Tibial nerve (tissue), 4 donors: ENCODE measurements around the gene UBASH3B. TPM values are rescaled to one million over a fixed set of nuclear protein-coding genes. Genes with fewer than 3 reads are reported as not detected.

Experiments used
- DNase-seq, 2 donors: peaks; one replicate each; pipeline ENCODE4 v3.0.0-alpha.2; 2019; ENCODE audit warnings: low spot score in 2 of 2
- H3K27ac ChIP-seq, 4 donors: fragments of 200-600 bp; sonication (generic) in 3 of 4; one replicate each; pipeline ENCODE4 v1.5.1; 2017 to 2019; ENCODE audit warnings: mild to moderate bottlenecking in 1 of 4
- H3K27me3 ChIP-seq, 2 donors: fragments of 200-600 bp; sonication (generic) in 1 of 2; one replicate each; pipeline versions ENCODE4 v1.5.1 to v1.6.0; 2017 to 2019
- H3K36me3 ChIP-seq, 3 donors: fragments of 200-600 bp; sonication (generic); one replicate each; pipeline ENCODE4 v1.5.1; 2018 to 2019
- H3K4me1 ChIP-seq, 4 donors: fragments of 200-600 bp; sonication (generic) in 3 of 4; one replicate each; pipeline ENCODE4 v1.5.1; 2017 to 2019
- H3K4me3 ChIP-seq, 4 donors: fragments of 200-600 bp; sonication (generic) in 3 of 4; one replicate each; pipeline ENCODE4 v1.5.1; 2017 to 2019; ENCODE audit warnings: mild to moderate bottlenecking in 1 of 4, moderate library complexity in 1 of 4
- H3K9me3 ChIP-seq, 4 donors: fragments of 200-600 bp; sonication (generic) in 3 of 4; one replicate each; pipeline ENCODE4 v1.5.1; 2017 to 2019
- EP300 ChIP-seq, 2 donors: sonication (generic); formaldehyde crosslinking; IDR thresholded peaks; one replicate each; pipeline ENCODE4 v1.6.1; 2017; ENCODE audit warnings: antibody characterized with exemption in 2 of 2, mild to moderate bottlenecking in 1 of 2
- POLR2A ChIP-seq, 2 donors: fragments of 450-650 bp; IDR thresholded peaks; one replicate each; pipeline ENCODE4 v1.6.1; 2017; ENCODE audit warnings: antibody characterized with exemption in 2 of 2, mild to moderate bottlenecking in 2 of 2, moderate library complexity in 2 of 2
- WGBS, 2 donors: methylation state at CpG; one replicate each; pipeline ENCODE4 v1.1.5; 2018; 5-methylcytosine and 5-hydroxymethylcytosine counted together
- total RNA-seq, 4 donors: library from RNA; depleted of rRNA; stranded (reverse); fragments of >200 nt; gene quantifications; one replicate each; pipeline ENCODE4 v1.1.0, GENCODE V29; 2016
- TF ChIP-seq, protein P1 (sequence below), 5 experiments: fragments of 200-600 bp in 3 of 5; fragments of 450-650 bp in 2 of 5; sonication (generic) in 3 of 5; IDR thresholded peaks; one replicate each; pipeline ENCODE4 v1.5.1; 2016 to 2019; ENCODE audit warnings: antibody characterized with exemption in 5 of 5, mild to moderate bottlenecking in 3 of 5, moderate library complexity in 2 of 5

Gene UBASH3B
- total RNA-seq, 4 donors from 2014 or later, result 0.66 to 5.1 (median 1.8) TPM

- no peak overlapping the region for H3K27ac ChIP-seq
- H3K4me3 ChIP-seq, result no peak overlapping the region
- no peaks in the 10 kb centered on the region for H3K36me3 ChIP-seq
- no peak for DNase-seq
- H3K27me3 ChIP-seq, result no peaks in the 10 kb centered on the region
- H3K4me1 ChIP-seq, result no peaks in the 10 kb centered on the region
- 55 to 63% methylated on average over 6 of the region's 6 CpGs for WGBS, 2 donors
- TF ChIP-seq EP300 (IDR thresholded peaks at IDR 0.05) (no peak), POLR2A (IDR thresholded peaks at IDR 0.05) (no peak)
- TF ChIP-seq, protein P1, sequence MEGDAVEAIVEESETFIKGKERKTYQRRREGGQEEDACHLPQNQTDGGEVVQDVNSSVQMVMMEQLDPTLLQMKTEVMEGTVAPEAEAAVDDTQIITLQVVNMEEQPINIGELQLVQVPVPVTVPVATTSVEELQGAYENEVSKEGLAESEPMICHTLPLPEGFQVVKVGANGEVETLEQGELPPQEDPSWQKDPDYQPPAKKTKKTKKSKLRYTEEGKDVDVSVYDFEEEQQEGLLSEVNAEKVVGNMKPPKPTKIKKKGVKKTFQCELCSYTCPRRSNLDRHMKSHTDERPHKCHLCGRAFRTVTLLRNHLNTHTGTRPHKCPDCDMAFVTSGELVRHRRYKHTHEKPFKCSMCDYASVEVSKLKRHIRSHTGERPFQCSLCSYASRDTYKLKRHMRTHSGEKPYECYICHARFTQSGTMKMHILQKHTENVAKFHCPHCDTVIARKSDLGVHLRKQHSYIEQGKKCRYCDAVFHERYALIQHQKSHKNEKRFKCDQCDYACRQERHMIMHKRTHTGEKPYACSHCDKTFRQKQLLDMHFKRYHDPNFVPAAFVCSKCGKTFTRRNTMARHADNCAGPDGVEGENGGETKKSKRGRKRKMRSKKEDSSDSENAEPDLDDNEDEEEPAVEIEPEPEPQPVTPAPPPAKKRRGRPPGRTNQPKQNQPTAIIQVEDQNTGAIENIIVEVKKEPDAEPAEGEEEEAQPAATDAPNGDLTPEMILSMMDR (IDR thresholded peaks at IDR 0.05), result no peak
- no peaks in the 10 kb centered on the region for H3K9me3 ChIP-seq
These were observed 18.0 kb upstream of the UBASH3B start for GRCh38 chr11:122637541-122637940.

DNA sequence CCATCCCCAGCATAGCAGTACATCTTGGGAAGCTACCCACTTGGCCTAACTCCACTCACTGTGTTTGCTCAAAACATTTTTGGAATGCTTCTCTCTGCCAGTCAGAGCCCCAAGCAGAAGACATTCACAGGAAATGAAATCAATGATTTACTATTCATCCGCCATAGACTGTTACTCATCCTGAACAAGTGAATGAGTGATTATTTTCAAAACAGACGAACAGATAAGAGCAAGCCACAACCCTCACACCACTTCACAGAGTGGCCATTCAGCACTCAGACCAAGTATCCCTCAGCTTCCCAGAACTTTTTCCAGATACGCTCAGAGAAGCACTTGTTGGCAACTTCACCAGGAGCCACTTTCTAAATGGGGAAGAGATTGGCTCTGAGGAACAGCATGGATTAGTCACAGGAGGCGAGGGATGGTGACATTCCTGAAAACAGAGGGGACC is 13.0 kb upstream of the UBASH3B start:
- no peak for TF ChIP-seq EP300 (IDR thresholded peaks at IDR 0.05)
- TF ChIP-seq, protein P1 (IDR thresholded peaks at IDR 0.05), result no peak
- TF ChIP-seq POLR2A (IDR thresholded peaks at IDR 0.05), result no peak
- no peaks in the 10 kb centered on the region for H3K27me3 ChIP-seq
- H3K4me3 ChIP-seq, result no peak overlapping the region
- H3K4me1 ChIP-seq, result no peaks in the 10 kb centered on the region
- no peak for DNase-seq
- no peaks in the 10 kb centered on the region for H3K36me3 ChIP-seq
- WGBS, 2 donors, result 42 to 60% methylated on average over 4 of the region's 4 CpGs
- peak overlapping the region in 1 of 4 donors; percentile 20 for H3K27ac ChIP-seq
- H3K9me3 ChIP-seq, result no peaks in the 10 kb centered on the region

DNA sequence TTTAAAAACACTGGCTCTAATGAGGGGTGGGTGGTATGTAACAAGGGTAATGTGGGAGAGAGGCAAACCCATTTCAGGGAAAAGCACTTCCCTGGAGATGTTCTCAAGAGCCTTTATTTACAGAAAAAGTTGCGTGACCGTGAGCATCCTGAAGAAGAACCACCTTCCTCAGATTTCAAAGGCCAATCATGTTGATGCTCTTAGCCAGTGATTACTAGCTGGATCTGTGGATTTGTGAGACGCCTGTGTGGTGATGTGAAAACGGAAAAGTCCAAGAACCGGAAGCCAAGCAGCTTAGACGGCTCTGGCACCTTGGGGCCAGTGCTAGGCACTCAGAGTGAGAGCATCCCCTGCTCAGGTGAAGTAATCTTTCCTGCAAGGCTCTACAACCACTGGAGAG is 12.6 kb upstream of the UBASH3B start:
- Histone ChIP-seq H3K4me1 (no peaks in the 10 kb centered on the region), H3K36me3 (no peaks in the 10 kb centered on the region), H3K27ac (peak overlapping the region in 1 of 4 donors; percentile 20), H3K27me3 (no peaks in the 10 kb centered on the region), H3K9me3 (no peaks in the 10 kb centered on the region), H3K4me3 (no peak overlapping the region)
- WGBS, 2 donors, result 75 to 84% methylated on average over 6 of the region's 6 CpGs
- TF ChIP-seq POLR2A (IDR thresholded peaks at IDR 0.05) (no peak), EP300 (IDR thresholded peaks at IDR 0.05) (no peak)
- TF ChIP-seq, protein P1 (IDR thresholded peaks at IDR 0.05), result no peak
- no peak for DNase-seq

DNA sequence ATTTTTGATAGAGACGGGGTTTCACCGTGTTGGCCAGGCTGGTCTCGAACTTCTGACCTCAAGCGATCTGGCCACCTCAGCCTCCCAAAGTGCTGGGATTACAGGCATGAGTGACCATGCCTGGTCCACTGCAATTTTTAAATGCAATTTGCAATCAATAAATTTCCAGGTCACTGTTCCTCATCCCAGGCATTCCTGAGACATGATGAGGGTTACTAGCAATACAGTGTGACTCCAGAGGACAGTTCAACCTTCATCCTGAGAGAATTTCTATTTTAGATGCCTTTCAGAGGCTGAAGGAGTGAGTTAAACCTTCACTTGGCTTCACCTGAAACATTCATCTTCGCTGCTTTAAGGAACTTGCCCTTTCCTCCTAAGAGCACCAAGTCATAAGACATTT is 9.7 kb upstream of the UBASH3B start:
- TF ChIP-seq, protein P1 (IDR thresholded peaks at IDR 0.05), result no peak
- H3K36me3 ChIP-seq, result no peaks in the 10 kb centered on the region
- no peak overlapping the region for H3K4me3 ChIP-seq
- H3K27me3 ChIP-seq, result no peaks in the 10 kb centered on the region
- H3K4me1 ChIP-seq, result no peaks in the 10 kb centered on the region
- no peak overlapping the region for H3K27ac ChIP-seq
- no peaks in the 10 kb centered on the region for H3K9me3 ChIP-seq
- DNase-seq, result no peak
- 95 to 96% methylated on average over 4 to 5 of the region's 5 CpGs for WGBS, 2 donors

DNA sequence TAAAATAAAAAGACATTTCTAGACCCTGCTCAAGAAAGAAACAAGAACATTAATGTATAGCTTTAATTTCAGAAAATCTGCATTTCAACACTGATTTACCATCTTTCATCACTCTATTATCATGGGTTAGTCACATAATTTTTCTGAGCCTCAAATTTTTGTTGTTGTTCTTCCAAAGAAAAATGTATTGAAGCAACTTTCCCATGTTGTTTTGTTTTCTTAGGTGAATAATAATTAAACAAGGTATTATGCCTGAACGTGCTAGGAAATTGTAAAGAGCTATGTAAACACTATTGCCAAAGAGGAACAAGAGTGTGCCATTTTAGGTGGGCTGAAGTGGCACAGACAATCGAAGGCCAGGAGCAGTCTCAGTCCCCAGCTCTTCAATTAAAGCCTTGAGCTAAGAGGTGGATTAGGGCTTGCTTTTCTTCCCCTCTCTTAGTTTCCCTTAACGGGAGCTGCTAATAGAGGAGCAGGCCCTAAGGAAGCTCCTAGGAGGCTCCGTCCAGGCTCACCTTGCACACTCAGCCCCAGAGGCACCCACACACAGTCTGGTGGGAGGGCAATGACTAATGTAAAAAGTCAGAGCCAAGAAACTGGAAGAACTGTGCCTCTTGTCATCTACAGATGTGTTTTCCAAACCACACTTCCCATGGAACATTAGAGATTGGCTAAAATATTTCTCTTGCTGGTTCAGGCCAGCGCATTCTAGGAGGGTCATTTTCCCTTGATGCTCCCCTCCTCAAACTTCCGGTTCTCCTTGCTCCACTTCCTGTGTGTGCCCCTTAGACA is 8.8 kb upstream of the UBASH3B start:
- no peaks in the 10 kb centered on the region for H3K27me3 ChIP-seq
- H3K36me3 ChIP-seq, result no peaks in the 10 kb centered on the region
- no peak overlapping the region for H3K27ac ChIP-seq
- no peaks in the 10 kb centered on the region for H3K4me1 ChIP-seq
- WGBS, 2 donors, result 72 to 79% methylated on average over 6 of the region's 6 CpGs
- DNase-seq, result no peak
- TF ChIP-seq, protein P1 (IDR thresholded peaks at IDR 0.05), result no peak
- TF ChIP-seq POLR2A (IDR thresholded peaks at IDR 0.05) (no peak), EP300 (IDR thresholded peaks at IDR 0.05) (no peak)
- H3K4me3 ChIP-seq, result no peak overlapping the region
- H3K9me3 ChIP-seq, result no peaks in the 10 kb centered on the region
